Neural cell (in vitro differentiated cells): ENCODE data around the gene RASAL3.

ENCODE experiments used
- EP300 ChIP-seq: fragments of 450-650 bp; conservative IDR thresholded peaks from 2 replicates; pipeline ENCODE4 v1.6.1; 2014; ENCODE audit warnings: antibody characterized with exemption, mild to moderate bottlenecking, moderate library complexity; ENCODE audit not compliant: poor library complexity, severe bottlenecking
- EZH2 ChIP-seq: fragments of 200-600, 300-800 bp; shearing (Covaris generic), sonication (generic); IDR thresholded peaks from 2 replicates; pipeline ENCODE4 v1.6.1; 2014; ENCODE audit warnings: antibody characterized with exemption, low read length, borderline replicate concordance, mild to moderate bottlenecking; ENCODE audit not compliant: insufficient read depth, poor library complexity, severe bottlenecking
- MXI1 ChIP-seq: fragments of 450-650 bp; conservative IDR thresholded peaks from 2 replicates; pipeline ENCODE4 v1.6.1; 2014; ENCODE audit warnings: antibody characterized with exemption, mild to moderate bottlenecking; ENCODE audit not compliant: poor library complexity, severe bottlenecking
- POLR2AphosphoS5 ChIP-seq: IDR thresholded peaks from 2 replicates; pipeline ENCODE4 v1.6.1; 2012
- RAD21 ChIP-seq: fragments of 450-650 bp; conservative IDR thresholded peaks from 2 replicates; pipeline ENCODE4 v1.6.1; 2014; ENCODE audit warnings: antibody characterized with exemption, mild to moderate bottlenecking, moderate library complexity
- SMC3 ChIP-seq: fragments of 450-650 bp; conservative IDR thresholded peaks from 2 replicates; pipeline ENCODE4 v1.6.1; 2014; ENCODE audit warnings: antibody characterized with exemption, mild to moderate bottlenecking, moderate library complexity; ENCODE audit not compliant: poor library complexity
- TAF1 ChIP-seq: IDR thresholded peaks from 2 replicates; pipeline ENCODE4 v1.6.1; 2012; ENCODE audit warnings: low read depth
- TF ChIP-seq, protein P1 (sequence below): fragments of 450-650 bp; IDR thresholded peaks from 2 replicates; pipeline ENCODE4 v1.5.1; 2014; ENCODE audit warnings: antibody characterized with exemption, mild to moderate bottlenecking, moderate library complexity; ENCODE audit not compliant: poor library complexity, severe bottlenecking
- TF ChIP-seq, protein P2 (sequence below): IDR thresholded peaks from 2 replicates; pipeline ENCODE4 v1.6.1; 2012; ENCODE audit warnings: borderline replicate concordance

DNA sequence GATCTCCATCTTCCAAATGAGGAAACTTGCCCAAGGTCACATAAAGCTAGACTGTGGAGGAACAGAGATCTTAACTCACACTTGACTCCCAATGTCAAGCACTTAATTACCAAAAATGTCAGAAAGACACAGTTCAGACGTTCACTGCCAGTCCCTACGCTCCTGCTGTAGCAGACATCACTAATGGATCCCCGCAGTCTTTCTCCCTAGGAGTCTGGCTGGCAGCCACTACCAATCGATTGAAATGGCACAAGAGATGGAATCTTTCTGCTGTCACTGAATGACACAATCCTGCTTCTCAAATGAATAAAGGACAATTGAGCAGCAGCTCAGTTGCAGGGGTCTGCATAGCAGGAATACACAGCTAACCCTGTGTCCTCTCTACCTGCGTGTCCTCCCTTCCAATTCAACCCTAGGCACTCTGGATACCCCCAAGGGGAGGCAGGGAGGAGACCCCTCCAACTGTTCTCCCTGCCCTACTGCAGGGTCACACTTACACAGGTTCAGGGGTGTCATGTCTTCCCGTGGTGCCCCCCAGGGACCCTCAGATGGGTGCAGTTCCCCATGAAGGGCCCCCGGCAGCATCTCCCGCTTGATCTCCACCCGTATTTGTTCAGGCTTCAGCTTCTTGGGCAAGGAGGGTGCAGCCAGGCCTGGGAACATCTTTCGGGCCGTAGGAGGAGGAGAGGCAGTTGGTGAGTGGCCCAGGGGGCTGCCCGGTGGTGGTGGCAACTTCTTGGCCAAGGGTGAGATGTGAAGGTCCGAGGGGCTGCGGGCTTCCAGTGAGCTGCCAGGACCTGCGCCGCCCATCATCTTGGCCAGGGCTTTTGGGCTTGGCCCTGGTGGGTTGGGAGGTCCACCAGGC lies 37.6 kb downstream of the RASAL3 start:
- TF ChIP-seq, protein P1, sequence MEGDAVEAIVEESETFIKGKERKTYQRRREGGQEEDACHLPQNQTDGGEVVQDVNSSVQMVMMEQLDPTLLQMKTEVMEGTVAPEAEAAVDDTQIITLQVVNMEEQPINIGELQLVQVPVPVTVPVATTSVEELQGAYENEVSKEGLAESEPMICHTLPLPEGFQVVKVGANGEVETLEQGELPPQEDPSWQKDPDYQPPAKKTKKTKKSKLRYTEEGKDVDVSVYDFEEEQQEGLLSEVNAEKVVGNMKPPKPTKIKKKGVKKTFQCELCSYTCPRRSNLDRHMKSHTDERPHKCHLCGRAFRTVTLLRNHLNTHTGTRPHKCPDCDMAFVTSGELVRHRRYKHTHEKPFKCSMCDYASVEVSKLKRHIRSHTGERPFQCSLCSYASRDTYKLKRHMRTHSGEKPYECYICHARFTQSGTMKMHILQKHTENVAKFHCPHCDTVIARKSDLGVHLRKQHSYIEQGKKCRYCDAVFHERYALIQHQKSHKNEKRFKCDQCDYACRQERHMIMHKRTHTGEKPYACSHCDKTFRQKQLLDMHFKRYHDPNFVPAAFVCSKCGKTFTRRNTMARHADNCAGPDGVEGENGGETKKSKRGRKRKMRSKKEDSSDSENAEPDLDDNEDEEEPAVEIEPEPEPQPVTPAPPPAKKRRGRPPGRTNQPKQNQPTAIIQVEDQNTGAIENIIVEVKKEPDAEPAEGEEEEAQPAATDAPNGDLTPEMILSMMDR: no peak
- TF ChIP-seq EZH2: no peak
- no peak for TF ChIP-seq TAF1
- TF ChIP-seq POLR2AphosphoS5: no peak
- no peak for TF ChIP-seq SMC3
- no peak for TF ChIP-seq EP300
- TF ChIP-seq, protein P2, sequence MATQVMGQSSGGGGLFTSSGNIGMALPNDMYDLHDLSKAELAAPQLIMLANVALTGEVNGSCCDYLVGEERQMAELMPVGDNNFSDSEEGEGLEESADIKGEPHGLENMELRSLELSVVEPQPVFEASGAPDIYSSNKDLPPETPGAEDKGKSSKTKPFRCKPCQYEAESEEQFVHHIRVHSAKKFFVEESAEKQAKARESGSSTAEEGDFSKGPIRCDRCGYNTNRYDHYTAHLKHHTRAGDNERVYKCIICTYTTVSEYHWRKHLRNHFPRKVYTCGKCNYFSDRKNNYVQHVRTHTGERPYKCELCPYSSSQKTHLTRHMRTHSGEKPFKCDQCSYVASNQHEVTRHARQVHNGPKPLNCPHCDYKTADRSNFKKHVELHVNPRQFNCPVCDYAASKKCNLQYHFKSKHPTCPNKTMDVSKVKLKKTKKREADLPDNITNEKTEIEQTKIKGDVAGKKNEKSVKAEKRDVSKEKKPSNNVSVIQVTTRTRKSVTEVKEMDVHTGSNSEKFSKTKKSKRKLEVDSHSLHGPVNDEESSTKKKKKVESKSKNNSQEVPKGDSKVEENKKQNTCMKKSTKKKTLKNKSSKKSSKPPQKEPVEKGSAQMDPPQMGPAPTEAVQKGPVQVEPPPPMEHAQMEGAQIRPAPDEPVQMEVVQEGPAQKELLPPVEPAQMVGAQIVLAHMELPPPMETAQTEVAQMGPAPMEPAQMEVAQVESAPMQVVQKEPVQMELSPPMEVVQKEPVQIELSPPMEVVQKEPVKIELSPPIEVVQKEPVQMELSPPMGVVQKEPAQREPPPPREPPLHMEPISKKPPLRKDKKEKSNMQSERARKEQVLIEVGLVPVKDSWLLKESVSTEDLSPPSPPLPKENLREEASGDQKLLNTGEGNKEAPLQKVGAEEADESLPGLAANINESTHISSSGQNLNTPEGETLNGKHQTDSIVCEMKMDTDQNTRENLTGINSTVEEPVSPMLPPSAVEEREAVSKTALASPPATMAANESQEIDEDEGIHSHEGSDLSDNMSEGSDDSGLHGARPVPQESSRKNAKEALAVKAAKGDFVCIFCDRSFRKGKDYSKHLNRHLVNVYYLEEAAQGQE: no peak
- TF ChIP-seq RAD21: no peak
- TF ChIP-seq MXI1: no peak
